Body of pancreas (tissue), 4 donors: ENCODE results near the gene DCHS1.

Source experiments
- CTCF ChIP-seq, 7 experiments: fragments of 450-650 bp in 4 of 7; fragments of 200-600 bp in 3 of 7; sonication (generic) in 3 of 7; IDR thresholded peaks; one replicate each; pipeline ENCODE4 v1.5.1; 2016 to 2019; ENCODE audit warnings: antibody characterized with exemption in 7 of 7
- POLR2A ChIP-seq, 3 donors: fragments of 450-650 bp; IDR thresholded peaks; one replicate each; pipeline ENCODE4 v1.6.1; 2016; ENCODE audit warnings: antibody characterized with exemption in 3 of 3, mild to moderate bottlenecking in 2 of 3

- no peak for TF ChIP-seq CTCF (IDR thresholded peaks at IDR 0.05)
- TF ChIP-seq POLR2A (IDR thresholded peaks at IDR 0.05), result no peak
Measured at GRCh38 chr11:6599881-6600390, 55.7 kb downstream of the DCHS1 start.
